Astrocyte of the hippocampus (primary cell): ENCODE results near the gene PARD3.
"Not testable (repeated sequence)": the region's sequence is repeated elsewhere in the genome, so short reads cannot be mapped to it uniquely, and the experiment has no call there.

Experiments used
- DNase-seq: peaks from one replicate; pipeline ENCODE4 v3.0.0; 2011; ENCODE audit warnings: low read depth, low spot score

The PARD3 gene

GRCh38 chr10:34272316-34272715 lies 542.8 kb downstream of the PARD3 start:
- no peak for DNase-seq

- DNase-seq = not testable (repeated sequence)
Observed at GRCh38 chr10:34268410-34268809, 546.7 kb downstream of the PARD3 start.

GRCh38 chr10:34262985-34263384 lies 552.1 kb downstream of the PARD3 start:
- DNase-seq = no peak

- DNase-seq = no peak
Observed at GRCh38 chr10:34260904-34261303, 554.2 kb downstream of the PARD3 start.

GRCh38 chr10:34256216-34256615 lies 558.9 kb downstream of the PARD3 start:
- DNase-seq = no peak

GRCh38 chr10:34255035-34255434 lies 560.1 kb downstream of the PARD3 start:
- DNase-seq = no peak

GRCh38 chr10:34254596-34254995 lies 560.5 kb downstream of the PARD3 start:
- DNase-seq = peak; percentile 86

- no peak for DNase-seq
Observed at GRCh38 chr10:34252111-34252510, 563.0 kb downstream of the PARD3 start.

GRCh38 chr10:34251177-34251576 lies 563.9 kb downstream of the PARD3 start:
- no peak for DNase-seq

- DNase-seq = no peak
Observed at GRCh38 chr10:34250722-34251121, 564.4 kb downstream of the PARD3 start.

- DNase-seq = no peak
Observed at GRCh38 chr10:34249634-34250033, 565.5 kb downstream of the PARD3 start.

GRCh38 chr10:34247560-34247959 lies 567.5 kb downstream of the PARD3 start:
- DNase-seq = no peak

GRCh38 chr10:34244756-34245484 lies 570.2 kb downstream of the PARD3 start:
- DNase-seq = no peak

- no peak for DNase-seq
Observed at GRCh38 chr10:34241226-34242000, 573.7 kb downstream of the PARD3 start.

- DNase-seq = no peak
Observed at GRCh38 chr10:34240039-34240438, 575.1 kb downstream of the PARD3 start.

GRCh38 chr10:34237898-34238455 lies 577.1 kb downstream of the PARD3 start:
- DNase-seq = no peak

GRCh38 chr10:34236931-34237330 lies 578.2 kb downstream of the PARD3 start:
- DNase-seq = peak; percentile 13

- DNase-seq = peak; percentile 92
Observed at GRCh38 chr10:34235164-34235832, 579.8 kb downstream of the PARD3 start.

GRCh38 chr10:34232481-34232880 lies 582.6 kb downstream of the PARD3 start:
- no peak for DNase-seq

- DNase-seq = no peak
Observed at GRCh38 chr10:34231441-34232180, 583.5 kb downstream of the PARD3 start.

- DNase-seq = no peak
Observed at GRCh38 chr10:34229917-34230316, 585.2 kb downstream of the PARD3 start.
